HG03095 (cell line): ENCODE measurements around the gene ADARB1.

Experiments
- ATAC-seq: cut with Tn5 transposase; IDR thresholded peaks from one replicate; pipeline ENCODE4 v1.9.1; 2021; ENCODE audit warnings: moderate library complexity; ENCODE audit not compliant: unreplicated experiment

The ADARB1 gene

DNA sequence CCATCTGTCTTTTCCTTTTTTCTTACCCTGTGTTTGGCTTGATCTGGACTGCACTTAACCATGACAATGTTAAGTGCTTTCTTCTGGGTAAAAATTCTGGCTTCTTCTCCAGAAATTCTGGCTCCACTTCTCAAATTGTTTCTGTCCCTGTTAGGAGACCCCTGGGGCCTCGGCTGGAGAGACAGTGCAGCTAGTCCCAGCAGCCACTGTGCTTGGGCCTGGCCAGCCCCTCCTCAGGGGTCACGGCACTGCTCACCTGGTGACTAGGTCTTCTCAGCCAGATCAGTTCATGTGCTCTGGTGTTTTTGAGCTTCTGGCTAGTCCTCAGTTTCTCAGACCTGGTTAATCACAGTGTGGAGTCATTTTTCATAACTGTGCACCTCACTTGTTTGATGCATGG, 72.4 kb downstream of the ADARB1 start:
- ATAC-seq, result no peak

DNA sequence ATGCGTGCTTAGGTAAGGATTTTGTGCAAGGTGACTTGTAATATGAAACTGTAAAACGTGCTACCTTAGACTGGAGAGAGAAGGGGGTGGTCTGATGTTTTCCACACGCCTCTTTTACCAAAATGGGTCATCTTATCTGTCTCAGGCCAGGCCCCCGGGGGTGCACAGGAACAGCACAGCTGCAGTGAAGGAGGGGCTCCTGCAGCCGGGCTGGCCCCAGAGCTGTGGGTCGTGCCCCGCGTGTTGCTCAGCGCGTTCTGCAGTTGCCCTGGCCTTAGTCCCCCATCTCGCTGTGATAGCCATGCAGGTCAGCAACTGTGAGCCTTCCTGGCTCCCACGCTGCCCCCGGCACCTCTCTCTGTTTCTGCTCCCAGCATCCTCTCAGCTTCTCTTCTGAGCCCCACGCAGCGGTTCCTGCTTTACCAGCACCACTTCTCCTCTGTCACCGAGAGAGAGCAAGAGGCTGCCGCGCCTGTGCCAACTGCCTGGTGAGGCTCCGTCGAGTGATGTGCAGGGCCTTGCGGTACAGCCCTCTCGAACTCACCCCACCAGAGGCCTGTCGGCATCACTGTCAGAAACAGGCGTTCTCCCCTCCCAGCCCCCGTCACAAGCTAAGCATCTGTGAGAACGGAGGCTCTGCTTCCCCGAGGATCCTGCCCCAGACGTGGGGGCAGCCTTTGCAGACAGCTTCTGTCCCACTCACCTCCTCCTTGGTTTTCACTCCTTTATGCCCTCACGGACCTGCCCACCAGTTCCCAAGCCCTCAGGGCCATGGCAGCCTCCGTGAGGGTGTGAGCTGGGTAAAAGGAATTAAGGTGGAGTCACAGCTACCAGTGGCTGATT, 73.3 kb downstream of the ADARB1 start:
- no peak for ATAC-seq

DNA sequence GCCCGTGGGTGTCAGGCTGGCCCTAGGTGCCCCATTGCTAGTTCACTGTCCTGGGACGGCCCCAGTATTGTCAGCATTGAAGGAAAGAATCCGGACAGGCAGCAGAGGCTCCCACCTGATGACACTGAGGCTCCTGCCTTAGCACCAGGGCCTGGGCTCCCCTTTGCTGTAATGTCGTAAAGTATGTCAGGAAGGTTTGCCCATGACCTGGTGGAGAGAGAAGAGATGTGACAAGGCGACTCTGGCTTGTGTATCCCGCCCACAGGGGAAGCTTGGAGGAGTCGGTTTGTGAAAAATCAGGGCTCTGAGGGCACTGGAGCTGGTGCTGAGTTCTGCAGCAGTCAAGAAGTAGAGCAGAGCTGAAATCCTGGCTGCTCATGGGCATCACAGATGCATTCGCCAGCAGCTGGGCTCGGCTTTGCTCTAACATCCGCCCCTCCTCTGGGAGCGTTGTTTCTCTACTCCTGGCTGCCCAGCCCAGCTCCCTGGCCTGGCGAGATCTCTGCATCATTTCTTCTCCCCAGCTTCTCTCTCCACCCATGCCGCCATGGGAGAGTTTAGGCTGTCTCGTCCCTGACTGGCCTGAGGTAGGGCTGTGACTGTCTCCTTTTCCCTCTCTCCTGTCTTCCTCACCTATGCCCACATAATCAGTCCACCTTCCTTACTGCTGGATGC, 74.1 kb downstream of the ADARB1 start:
- ATAC-seq, result no peak

DNA sequence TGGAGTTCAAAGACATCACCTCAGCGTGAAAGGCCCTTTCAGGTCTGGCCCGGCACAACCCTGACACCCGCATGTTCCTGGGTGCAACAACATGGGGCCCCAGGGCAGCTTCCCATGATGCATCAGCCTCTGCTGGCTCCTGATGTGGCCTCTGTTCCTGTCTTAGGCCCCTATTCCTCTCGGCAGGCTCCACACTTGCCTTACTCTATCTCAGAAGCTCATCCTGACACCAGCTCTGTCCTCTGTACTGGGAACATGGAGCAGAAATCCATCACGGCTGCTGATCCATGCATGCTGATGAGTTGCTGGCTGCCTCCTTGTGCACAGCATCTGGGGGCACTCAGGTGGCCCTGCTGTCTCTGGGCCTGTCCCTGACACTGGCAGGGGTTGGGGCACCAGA, 74.6 kb downstream of the ADARB1 start:
- ATAC-seq, result no peak

DNA sequence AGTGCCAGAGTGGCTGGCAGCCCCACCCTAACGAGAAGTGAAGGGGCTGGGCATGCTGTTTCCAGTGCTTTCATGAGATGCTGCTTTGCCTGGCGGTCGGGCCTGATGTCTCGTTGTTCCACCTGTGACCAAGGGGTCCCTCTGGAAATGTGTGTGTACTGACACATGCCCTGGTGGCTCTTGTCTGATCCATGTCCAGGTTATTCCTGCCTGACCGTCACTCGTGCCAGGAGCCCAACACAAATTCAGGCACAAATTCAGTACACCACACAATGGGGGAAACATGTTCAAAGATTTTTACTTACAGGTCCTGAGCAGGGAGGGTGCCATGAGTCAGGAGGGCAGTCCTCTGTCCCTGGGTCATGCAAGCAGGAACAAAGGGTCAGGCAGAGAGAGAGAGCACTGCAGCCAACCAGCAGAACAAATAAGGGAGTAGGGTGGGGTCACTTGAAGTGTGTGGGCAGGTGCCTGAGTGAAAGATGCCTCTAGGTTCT, 76.3 kb downstream of the ADARB1 start:
- ATAC-seq, result no peak

DNA sequence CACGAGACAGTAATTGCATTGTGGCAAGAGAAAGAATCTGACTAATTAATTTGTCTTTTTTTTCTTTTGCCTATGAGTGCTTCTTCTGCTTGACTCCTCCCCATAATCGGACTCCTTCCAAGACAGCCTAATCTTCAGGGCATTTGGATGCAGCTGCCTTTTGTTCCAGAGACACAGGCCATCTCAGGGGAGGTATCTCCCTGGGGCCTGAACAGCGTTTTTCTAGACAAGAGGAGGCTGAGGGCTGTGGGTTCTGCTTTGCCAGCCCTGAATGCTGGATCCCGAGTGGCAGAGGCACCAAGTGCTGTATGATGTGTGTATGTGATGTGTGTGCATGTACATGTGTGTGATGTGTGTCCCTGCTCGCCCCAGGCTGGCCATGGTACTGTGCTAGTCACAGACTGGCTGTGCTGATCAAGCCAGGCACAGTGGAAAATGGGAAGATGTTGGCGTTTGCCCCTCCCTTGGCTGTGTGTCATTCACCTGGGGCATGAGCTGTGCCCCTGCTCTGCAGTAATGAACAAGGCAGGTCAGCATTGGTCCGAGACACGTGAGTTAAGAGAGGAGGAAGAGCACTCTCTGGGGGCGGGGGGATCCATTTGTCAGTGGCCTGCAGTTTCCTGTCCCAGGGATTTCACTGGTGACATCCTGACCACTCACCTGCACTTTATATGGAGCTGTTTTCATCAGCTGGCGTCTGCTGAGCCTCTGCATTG, 77.2 kb downstream of the ADARB1 start:
- no peak for ATAC-seq

DNA sequence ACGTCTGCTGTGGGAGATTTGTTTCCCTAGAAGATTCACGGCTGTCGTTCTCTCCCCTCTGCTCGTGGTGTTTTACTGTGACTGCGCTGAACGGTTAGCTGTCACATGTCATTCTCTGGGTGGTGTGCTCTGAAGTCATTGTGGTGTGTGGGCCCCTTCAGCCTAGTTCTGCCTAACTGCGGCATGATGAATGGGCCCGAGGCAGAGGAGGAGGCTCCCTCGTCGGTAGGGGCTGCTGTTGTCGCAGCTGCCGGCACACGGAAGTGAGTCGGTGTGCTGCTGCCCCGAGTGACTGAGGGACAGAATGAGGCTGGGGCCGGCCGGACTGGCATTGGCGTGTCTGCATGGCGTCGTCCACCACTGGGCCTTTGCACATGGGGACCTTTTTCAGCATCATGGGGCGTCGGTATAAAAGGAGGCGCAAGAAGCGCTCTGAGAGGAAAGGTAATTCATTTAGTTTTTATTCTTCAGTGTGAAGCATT, 77.9 kb downstream of the ADARB1 start:
- no peak for ATAC-seq

DNA sequence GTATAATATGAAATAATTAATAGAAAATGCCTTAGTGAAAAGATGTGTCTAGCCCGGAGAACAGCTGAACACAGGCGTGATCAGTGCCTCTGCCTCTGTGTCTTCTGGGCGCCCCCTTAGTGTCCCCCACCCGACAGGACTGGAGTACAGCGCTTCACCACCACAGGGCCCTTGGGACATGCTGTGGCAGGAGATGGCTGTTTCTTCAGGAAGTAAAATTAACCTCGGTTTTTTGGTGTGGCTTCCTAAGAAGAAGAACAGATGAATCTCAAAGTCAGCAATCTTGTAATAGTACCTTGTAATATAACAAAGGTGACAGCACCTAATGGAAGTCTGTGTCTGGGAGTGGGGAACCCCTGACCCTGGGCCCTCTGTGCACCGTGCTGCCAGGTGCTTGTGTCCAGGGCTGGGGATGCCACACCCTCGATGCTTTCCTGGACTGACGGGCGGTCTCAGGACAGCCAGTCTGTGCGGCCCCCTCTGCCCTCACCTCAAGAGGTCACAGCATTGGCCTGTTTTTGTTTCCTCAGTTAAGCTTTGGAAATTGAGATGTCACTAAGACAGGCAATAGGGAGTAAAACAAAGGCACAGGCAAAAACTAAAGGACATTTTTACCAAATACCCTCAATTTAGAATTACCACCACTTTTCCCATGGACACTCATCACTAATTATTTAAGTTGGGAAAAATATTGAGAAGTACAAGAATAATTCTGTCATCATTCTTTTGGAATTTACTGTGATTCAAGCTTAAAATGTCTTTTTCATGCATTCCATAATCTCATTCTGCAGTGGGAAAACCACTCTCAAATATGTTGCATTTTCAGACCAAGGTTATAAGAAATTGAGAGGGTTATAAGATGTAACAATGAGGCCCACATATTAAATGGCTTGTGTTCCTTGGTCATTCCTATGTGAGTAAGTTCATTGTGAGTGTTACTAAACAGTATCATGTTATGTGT, 79.3 kb downstream of the ADARB1 start:
- no peak for ATAC-seq

DNA sequence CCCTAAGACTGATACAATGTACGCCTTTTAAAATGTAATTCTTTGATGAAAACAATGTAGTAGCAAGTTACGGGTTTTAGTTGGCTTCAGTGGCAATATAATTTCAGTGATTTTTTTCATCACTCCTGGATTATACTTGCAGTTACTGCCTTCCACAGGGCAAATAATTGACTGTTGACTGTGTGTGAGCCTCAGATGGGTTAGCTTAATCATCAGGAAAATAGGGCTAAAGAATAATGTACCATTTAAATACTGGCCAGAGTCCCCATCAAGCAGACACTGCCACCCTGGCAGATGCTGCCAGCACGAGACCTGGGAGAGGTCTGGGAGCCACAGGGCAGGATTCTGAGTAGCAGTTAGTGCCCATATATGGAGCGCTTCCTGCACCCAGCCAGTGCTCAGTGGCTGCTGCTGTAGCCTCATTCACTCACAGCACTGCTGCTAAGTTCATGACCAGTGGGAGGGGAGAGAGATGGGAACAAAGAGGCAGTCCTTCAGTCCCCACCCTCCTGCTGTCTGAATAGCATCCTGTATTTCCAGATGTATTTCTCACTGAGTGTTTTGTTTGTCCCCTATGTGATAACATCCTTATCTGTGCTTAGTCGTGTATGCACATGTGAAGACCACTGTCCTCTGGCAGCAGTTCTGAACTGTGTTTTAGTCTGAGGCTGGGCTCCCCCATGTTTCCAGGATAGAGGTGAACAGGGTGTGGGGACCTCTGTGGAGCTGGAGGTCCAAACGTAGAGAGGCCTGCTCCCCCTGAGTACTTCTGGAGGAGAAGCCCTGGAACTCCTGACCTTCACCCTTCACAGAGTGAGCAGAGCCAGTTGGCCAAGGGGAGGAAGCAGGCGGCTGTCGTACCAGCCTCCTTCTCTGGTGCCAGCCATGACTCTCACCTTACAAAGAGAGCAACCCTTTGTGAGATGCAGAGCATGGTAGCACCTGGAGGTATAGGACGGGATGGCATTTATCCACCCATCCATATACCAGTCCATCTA, 80.4 kb downstream of the ADARB1 start:
- ATAC-seq, result no peak

DNA sequence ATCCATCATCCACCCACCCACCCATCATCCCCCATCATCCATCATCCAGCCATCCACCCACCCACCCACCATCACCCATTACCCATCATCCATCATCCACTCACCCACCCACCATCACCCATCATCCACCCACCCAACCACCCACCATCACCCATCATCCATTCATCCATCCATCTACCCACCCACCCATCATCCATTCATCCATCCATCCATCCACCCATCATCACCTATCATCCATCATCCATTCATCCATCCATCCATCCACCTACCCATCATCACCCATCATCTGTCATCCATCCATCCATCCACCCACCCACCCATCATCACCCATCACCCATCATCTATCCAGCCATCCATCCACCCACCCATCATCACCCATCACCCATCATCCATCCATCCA, 81.5 kb downstream of the ADARB1 start:
- no peak for ATAC-seq

DNA sequence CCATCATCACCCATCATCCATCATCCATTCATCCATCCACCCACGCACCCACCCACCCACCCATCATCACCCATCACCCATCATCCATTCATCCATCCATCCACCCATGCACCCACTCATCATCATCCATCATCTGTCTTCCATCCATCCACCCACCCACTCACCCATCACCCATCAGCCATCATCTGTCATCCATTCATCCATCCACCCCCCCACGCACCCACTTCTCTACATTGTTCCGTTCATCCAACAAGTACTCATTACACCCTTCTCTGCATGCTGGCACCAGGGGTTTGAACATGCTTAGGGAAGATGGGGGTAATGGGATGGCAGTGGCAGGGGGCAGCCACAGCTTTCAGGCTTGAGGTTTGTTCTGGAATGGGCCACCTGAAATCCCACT, 82.1 kb downstream of the ADARB1 start:
- ATAC-seq, result no peak

DNA sequence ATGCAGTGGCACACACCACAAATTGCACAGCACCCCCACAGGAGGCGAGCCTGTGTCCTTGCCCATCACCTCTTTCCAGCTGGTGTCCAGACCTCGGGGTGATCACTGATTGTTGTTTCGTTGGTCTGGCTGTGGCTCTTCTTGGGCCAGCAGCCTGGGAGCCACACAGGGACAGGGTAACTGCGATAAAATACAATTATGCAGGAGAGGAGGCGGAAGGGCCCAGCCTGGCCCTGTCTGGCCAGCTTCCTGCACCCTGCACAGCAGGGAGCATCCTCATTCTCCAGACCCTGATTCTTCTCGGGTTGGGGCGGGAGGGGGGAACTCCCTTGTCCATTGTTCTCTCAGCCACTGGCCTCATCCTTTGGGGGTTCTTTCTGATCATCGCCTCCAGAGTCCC, 83.6 kb downstream of the ADARB1 start:
- no peak for ATAC-seq

DNA sequence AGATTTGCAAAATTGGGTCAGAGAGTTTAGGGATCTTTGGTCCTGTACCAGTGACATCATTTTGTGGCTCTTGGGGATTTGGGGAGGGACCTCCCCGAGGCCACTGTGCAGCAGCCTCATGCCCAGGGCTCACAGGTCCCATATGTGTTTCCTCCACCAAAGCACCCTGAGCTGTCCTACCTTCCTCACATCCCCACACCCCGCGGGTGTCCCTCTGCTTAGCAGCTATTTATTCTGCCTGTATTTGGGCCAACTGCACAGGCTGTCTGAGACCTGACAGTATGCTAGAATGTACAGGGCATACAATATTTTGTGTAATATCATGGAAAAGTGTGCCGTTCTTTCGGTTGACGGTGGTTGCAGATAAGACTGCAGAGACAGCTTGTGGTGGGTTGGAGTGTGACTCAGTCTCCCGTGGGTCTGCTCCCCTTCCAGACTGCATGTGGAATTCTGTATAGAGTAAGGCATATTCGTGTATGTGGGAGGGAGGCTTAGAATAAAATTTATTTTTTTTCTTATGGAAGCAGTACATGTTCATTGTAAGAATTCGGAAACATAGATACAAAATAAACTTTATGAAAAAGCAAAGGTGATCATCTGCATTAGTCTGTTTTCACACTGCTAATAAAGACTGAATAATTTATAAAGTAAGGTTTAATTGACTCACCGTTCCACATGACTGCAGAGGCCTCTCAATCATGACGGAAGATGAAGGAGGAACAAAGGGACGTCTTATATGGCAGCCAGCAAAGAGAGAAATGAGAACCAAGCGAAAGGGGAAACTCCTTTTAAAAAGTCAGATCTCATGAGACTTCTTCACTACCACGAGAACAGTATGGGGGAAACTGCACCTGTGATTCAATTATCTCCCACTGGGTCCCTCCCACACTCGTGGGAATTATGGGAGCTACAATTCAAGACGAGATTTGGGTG, 84.4 kb downstream of the ADARB1 start:
- no peak for ATAC-seq

DNA sequence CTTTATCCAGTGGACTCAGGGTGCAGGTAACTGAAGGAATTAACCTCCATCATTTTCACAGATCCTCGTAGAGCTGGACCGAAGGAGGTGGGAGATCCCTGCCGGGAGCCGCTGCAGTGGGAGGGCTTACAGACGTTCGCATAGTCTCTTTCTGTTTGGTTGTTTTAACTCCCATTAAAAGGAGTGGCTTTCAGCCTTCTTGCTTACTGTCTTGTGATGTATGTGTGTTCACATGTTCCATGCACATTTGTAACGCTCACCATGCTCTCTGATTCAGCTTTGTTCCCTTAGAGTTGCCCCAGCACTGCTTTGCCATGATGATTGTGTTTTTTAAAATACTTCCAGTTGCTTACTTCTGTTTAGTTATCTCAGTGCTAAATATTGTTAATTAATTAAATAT, 85.8 kb downstream of the ADARB1 start:
- ATAC-seq, result no peak

DNA sequence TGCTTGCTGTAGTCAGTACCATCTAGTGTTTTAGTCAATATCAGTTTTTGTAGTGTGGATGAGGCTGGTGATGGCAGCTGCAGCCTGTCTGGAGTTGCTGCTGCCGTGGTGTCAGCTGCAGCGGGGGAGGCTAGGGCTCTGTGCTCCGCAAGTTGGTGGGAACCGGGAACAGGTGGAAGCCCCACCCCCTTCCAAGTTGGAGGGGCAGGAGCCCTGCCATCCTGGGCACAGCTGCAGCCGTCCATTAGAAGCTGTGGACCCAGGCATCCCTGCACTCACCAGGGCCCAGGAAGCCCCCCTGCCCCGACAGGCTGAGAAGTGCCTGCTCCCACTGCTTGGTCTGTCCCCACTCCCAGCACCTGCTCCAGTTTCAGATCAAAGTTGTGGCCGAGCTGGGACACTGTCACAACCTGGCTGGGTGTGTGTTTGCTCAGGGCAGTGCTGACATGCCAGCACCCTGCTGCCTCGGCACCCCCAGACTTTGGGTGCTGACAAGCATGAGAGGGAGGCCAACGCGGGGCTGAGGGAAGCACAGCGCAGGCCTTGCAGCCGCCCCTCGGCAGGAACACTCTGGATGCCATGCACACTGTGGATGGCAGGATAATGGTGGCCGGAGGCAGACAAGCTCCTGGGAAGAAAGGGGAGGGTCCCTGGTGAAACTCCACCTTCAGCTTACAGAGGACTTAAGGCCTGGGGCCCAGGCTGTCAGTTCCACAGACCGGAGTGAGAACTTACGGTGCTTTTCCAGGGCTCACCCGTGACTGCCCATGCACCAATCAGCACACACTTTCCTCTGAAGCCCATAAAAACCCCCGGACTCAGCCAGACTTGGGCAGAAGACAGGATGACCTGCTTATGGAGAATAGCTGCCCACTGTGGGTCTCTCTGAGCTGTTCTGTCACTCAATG, 86.9 kb downstream of the ADARB1 start:
- no peak for ATAC-seq

DNA sequence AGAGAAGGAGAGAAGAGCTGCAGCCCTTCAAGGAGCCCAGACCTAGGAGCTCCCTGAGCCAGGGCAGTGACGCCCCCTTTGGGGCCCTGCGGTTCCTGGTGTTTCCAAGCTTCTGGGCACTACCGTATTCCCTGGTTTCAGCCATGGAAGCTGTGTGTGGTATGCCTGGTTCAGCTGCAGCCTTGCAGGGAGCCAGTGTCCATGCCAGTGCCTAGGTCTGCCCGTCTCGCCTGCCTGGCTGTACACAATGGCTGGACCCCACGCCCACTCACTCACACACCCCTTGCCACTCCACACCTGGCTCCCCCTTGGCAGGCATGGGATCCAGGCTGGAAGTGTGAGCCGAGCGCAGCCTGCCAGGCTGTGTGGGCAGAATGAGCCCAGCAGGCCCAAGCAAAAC, 87.7 kb downstream of the ADARB1 start:
- ATAC-seq, result no peak

DNA sequence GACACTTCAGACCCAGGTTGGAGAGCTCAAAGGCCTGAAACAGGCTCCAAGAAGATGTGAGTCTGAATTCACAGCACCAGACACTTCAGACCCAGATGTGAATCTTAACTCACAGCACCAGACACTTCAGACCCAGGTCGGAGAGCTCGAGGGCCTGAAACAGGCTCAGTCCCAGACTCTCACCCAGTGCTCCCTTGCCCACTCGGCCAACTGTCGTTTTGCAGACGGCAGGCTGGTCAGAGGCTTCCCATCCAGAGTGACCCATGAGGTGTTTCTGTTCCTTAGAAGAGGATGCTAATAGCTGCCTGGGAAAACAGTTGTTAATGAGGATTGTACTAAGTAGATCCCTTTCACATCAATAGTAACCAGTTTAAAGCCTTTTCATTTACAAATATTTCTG, 88.4 kb downstream of the ADARB1 start:
- no peak for ATAC-seq
